HL-60 (cell line): Measurements from ENCODE around the gene SH3D19.

Experiments
- CTCF ChIP-seq: IDR thresholded peaks from one replicate; pipeline ENCODE4 v1.5.1; 2011; ENCODE audit warnings: low read length, control low read depth, inconsistent platforms; ENCODE audit not compliant: insufficient read depth
- GABPA ChIP-seq: IDR thresholded peaks from 2 replicates; pipeline ENCODE4 v1.6.1; 2012; ENCODE audit warnings: low read depth
- POLR2AphosphoS5 ChIP-seq: IDR thresholded peaks from 2 replicates; pipeline ENCODE4 v1.6.1; 2012; ENCODE audit warnings: low read depth
- REST ChIP-seq: IDR thresholded peaks from 2 replicates; pipeline ENCODE4 v1.6.1; 2012; ENCODE audit warnings: low read depth; ENCODE audit not compliant: insufficient replicate concordance

DNA sequence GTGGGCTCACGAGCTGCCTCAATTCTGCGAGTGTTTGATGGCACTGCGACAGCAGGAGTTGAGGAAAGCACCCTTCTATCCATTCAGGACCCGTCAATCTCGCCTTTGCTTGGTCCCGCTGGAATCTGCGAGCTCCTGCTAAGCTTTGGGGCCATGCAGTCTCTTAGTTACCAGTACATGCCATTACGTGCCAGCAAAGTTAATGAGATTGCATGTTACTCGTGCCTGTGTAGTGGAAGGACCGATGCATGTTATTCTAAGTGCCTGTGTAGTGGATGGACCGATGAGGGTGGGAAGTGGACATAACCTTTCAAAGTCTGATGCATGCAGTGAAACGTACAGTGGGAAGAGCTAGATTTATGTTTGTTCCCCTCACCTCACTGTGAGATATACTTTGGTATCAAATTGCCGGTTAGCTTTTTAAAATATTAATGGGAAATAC is 225.4 kb downstream of the SH3D19 start:
- TF ChIP-seq CTCF (no peak), POLR2AphosphoS5 (no peak), REST (no peak), GABPA (no peak)
